HG03521 (cell line): ENCODE results near the gene KRT6A.

Experiments
- ATAC-seq: cut with Tn5 transposase; IDR thresholded peaks from one replicate; pipeline ENCODE4 v1.9.1; 2021; ENCODE audit warnings: mild to moderate bottlenecking, moderate library complexity; ENCODE audit not compliant: unreplicated experiment

The KRT6A gene

GRCh38 chr12:52493172-52493571, at the start of gene KRT6A:
Gene KRT6A (minus strand): TSS chr12:52493257. CDS start chr12:52493188, 69 bp downstream.
- ATAC-seq: no peak

- no peak for ATAC-seq
These were observed 49.1 kb upstream of the KRT6A start for GRCh38 chr12:52542157-52542556.

- ATAC-seq: no peak
These were observed 48.7 kb upstream of the KRT6A start for GRCh38 chr12:52541709-52542108.

- no peak for ATAC-seq
These were observed 47.5 kb upstream of the KRT6A start for GRCh38 chr12:52540531-52540930.

- ATAC-seq: no peak
These were observed 46.7 kb upstream of the KRT6A start for GRCh38 chr12:52539821-52540173.

- ATAC-seq: no peak
These were observed 46.2 kb upstream of the KRT6A start for GRCh38 chr12:52539083-52539820.

GRCh38 chr12:52537101-52537500, 44.0 kb upstream of the KRT6A start:
- ATAC-seq: no peak

- ATAC-seq: no peak
These were observed 42.5 kb upstream of the KRT6A start for GRCh38 chr12:52535574-52535973.

GRCh38 chr12:52534482-52534881, 41.4 kb upstream of the KRT6A start:
- ATAC-seq: no peak

- ATAC-seq: no peak
These were observed 40.8 kb upstream of the KRT6A start for GRCh38 chr12:52533686-52534470.

GRCh38 chr12:52532636-52533035, 39.6 kb upstream of the KRT6A start:
- ATAC-seq: no peak

GRCh38 chr12:52531566-52532300, 38.7 kb upstream of the KRT6A start:
- no peak for ATAC-seq

GRCh38 chr12:52530905-52531304, 37.8 kb upstream of the KRT6A start:
- no peak for ATAC-seq

GRCh38 chr12:52530366-52530765, 37.3 kb upstream of the KRT6A start:
- no peak for ATAC-seq

GRCh38 chr12:52529846-52530245, 36.8 kb upstream of the KRT6A start:
- no peak for ATAC-seq

GRCh38 chr12:52529417-52529816, 36.4 kb upstream of the KRT6A start:
- ATAC-seq: no peak

GRCh38 chr12:52528641-52529143, 35.6 kb upstream of the KRT6A start:
- ATAC-seq: no peak

GRCh38 chr12:52527121-52527800, 34.2 kb upstream of the KRT6A start:
- ATAC-seq: no peak

- ATAC-seq: no peak
These were observed 33.5 kb upstream of the KRT6A start for GRCh38 chr12:52526511-52526951.

GRCh38 chr12:52525661-52526499, 32.8 kb upstream of the KRT6A start:
- no peak for ATAC-seq
